T-helper 9 cell (primary cell): ENCODE results near the gene AUTS2.

ENCODE experiments used
- DNase-seq: peaks from one replicate; pipeline ENCODE4 v3.0.0-alpha.2; 2020

AUTS2 gene

GRCh38 chr7:69956541-69956940 lies 358.3 kb downstream of the AUTS2 start:
- DNase-seq: no peak

GRCh38 chr7:69957661-69958060 lies 359.4 kb downstream of the AUTS2 start:
- DNase-seq: no peak

- no peak for DNase-seq
Observed at GRCh38 chr7:69959789-69960499, 361.7 kb downstream of the AUTS2 start.

- DNase-seq: no peak
Observed at GRCh38 chr7:69961436-69961835, 363.2 kb downstream of the AUTS2 start.

GRCh38 chr7:69962186-69963065 lies 364.2 kb downstream of the AUTS2 start:
- DNase-seq: no peak

GRCh38 chr7:69963393-69963792 lies 365.1 kb downstream of the AUTS2 start:
- no peak for DNase-seq

GRCh38 chr7:69966766-69967591 lies 368.7 kb downstream of the AUTS2 start:
- no peak for DNase-seq

GRCh38 chr7:69967689-69968450 lies 369.6 kb downstream of the AUTS2 start:
- DNase-seq: no peak

- DNase-seq: no peak
Observed at GRCh38 chr7:69968969-69969556, 370.8 kb downstream of the AUTS2 start.

GRCh38 chr7:69981646-69982045 lies 383.4 kb downstream of the AUTS2 start:
- DNase-seq: no peak

GRCh38 chr7:69982197-69982596 lies 383.9 kb downstream of the AUTS2 start:
- DNase-seq: no peak

- no peak for DNase-seq
Observed at GRCh38 chr7:69989551-69989950, 391.3 kb downstream of the AUTS2 start.

- no peak for DNase-seq
Observed at GRCh38 chr7:69992938-69993337, 394.7 kb downstream of the AUTS2 start.

GRCh38 chr7:69994218-69994617 lies 395.9 kb downstream of the AUTS2 start:
- no peak for DNase-seq

GRCh38 chr7:69994886-69995542 lies 396.7 kb downstream of the AUTS2 start:
- DNase-seq: no peak

- no peak for DNase-seq
Observed at GRCh38 chr7:69996121-69996520, 397.8 kb downstream of the AUTS2 start.

- DNase-seq: no peak
Observed at GRCh38 chr7:70000737-70001348, 402.6 kb downstream of the AUTS2 start.

- no peak for DNase-seq
Observed at GRCh38 chr7:70005480-70005879, 407.2 kb downstream of the AUTS2 start.

GRCh38 chr7:70005891-70006260 lies 407.6 kb downstream of the AUTS2 start:
- no peak for DNase-seq

- DNase-seq: no peak
Observed at GRCh38 chr7:70006261-70006920, 408.1 kb downstream of the AUTS2 start.

GRCh38 chr7:70008466-70008865 lies 410.2 kb downstream of the AUTS2 start:
- DNase-seq: no peak
